CD14-positive monocyte (primary cell): ENCODE results near the gene CISH. TPM values are rescaled to one million over a fixed set of nuclear protein-coding genes. Genes with fewer than 3 reads are reported as not detected.

Experiments used
- DNase-seq, 3 donors: peaks; one replicate each; pipeline ENCODE4 v3.0.0-alpha.2; 2011 to 2022
- H2AFZ ChIP-seq: 2 replicates; pipeline ENCODE4 v1.6.0; 2012; ENCODE audit warnings: mild to moderate bottlenecking, low read depth, low read length, inconsistent platforms; ENCODE audit not compliant: insufficient read depth, poor library complexity, severe bottlenecking
- H3K27ac ChIP-seq, 2 donors: 1 replicate in 1 of 2; 2 replicates in 1 of 2; pipeline ENCODE4 v1.5.1; 2012 to 2013; ENCODE audit warnings: low read length in 2 of 2, control low read depth in 1 of 2, inconsistent platforms in 1 of 2, low read depth in 1 of 2, mild to moderate bottlenecking in 1 of 2
- H3K27me3 ChIP-seq, 2 donors: one replicate each; pipeline versions ENCODE4 v1.6.0 to v1.6.1; 2011 to 2013; ENCODE audit warnings: low read length in 2 of 2; ENCODE audit not compliant: control insufficient read depth in 2 of 2, insufficient read depth in 2 of 2
- H3K36me3 ChIP-seq, 2 donors: replicated peaks in 1 of 2; 1 replicate in 1 of 2; 2 replicates in 1 of 2; pipeline versions ENCODE4 v1.5.1 to v1.6.1; 2012 to 2013; ENCODE audit warnings: low read length in 2 of 2, control low read depth in 1 of 2, inconsistent platforms in 1 of 2, mild to moderate bottlenecking in 1 of 2; ENCODE audit not compliant: insufficient read depth in 2 of 2, control insufficient read depth in 1 of 2
- H3K4me1 ChIP-seq, 2 donors: 1 replicate in 1 of 2; 2 replicates in 1 of 2; pipeline versions ENCODE4 v1.5.1 to v1.6.1; 2012 to 2013; ENCODE audit warnings: low read length in 2 of 2, control low read depth in 1 of 2, inconsistent platforms in 1 of 2, mild to moderate bottlenecking in 1 of 2, moderate library complexity in 1 of 2; ENCODE audit not compliant: insufficient read depth in 2 of 2, control insufficient read depth in 1 of 2
- H3K4me2 ChIP-seq: replicated peaks from 2 replicates; pipeline ENCODE3; 2012; ENCODE audit warnings: low read length, moderate library complexity, mild to moderate bottlenecking; ENCODE audit not compliant: poor library complexity, severe bottlenecking; ENCODE audit errors: extremely low read depth
- H3K4me3 ChIP-seq, 3 experiments: fragments of 200-600 bp in 1 of 3; sonication (generic) in 1 of 3; replicated peaks in 1 of 3; 1 replicate in 2 of 3; 2 replicates in 1 of 3; pipeline ENCODE4 v1.5.1; 2011 to 2013; ENCODE audit warnings: low read length in 3 of 3, mild to moderate bottlenecking in 3 of 3, control low read depth in 2 of 3, low read depth in 2 of 3, inconsistent platforms in 1 of 3, moderate library complexity in 1 of 3
- H3K79me2 ChIP-seq: 2 replicates; pipeline ENCODE4 v1.6.0; 2012; ENCODE audit warnings: mild to moderate bottlenecking, control low read depth, inconsistent platforms, low read length, moderate library complexity; ENCODE audit not compliant: insufficient read depth
- H3K9ac ChIP-seq: 2 replicates; pipeline ENCODE4 v1.6.0; 2017; ENCODE audit warnings: low read length, mild to moderate bottlenecking; ENCODE audit not compliant: insufficient read depth, poor library complexity, severe bottlenecking
- H3K9me3 ChIP-seq, 2 donors: replicated peaks in 1 of 2; 1 replicate in 1 of 2; 2 replicates in 1 of 2; pipeline versions ENCODE4 v1.5.1 to v1.6.1; 2012 to 2013; ENCODE audit warnings: low read length in 2 of 2, control low read depth in 1 of 2; ENCODE audit not compliant: control insufficient read depth in 1 of 2, insufficient read depth in 1 of 2
- H4K20me1 ChIP-seq: 2 replicates; pipeline ENCODE4 v1.6.0; 2012; ENCODE audit warnings: mild to moderate bottlenecking, low read length, control low read depth, moderate library complexity; ENCODE audit not compliant: insufficient read depth
- H3K27ac Mint-ChIP-seq, 7 donors: one replicate each; pipeline ENCODE4 v1.8.0; 2020; ENCODE audit warnings: mild to moderate bottlenecking in 7 of 7, mixed read lengths in 7 of 7, moderate library complexity in 6 of 7, inconsistent platforms in 2 of 7
- H3K27me3 Mint-ChIP-seq, 3 donors: one replicate each; pipeline ENCODE4 v1.8.0; 2021 to 2022; ENCODE audit warnings: low read depth in 3 of 3, mild to moderate bottlenecking in 3 of 3, mixed read lengths in 3 of 3, moderate library complexity in 3 of 3, inconsistent platforms in 1 of 3
- H3K36me3 Mint-ChIP-seq, 2 donors: one replicate each; pipeline ENCODE4 v1.8.0; 2020; ENCODE audit warnings: mixed read lengths in 2 of 2, inconsistent platforms in 1 of 2, mild to moderate bottlenecking in 1 of 2
- H3K4me1 Mint-ChIP-seq: one replicate; pipeline ENCODE4 v1.8.0; 2020; ENCODE audit warnings: mild to moderate bottlenecking, mixed read lengths
- H3K4me3 Mint-ChIP-seq, 2 donors: one replicate each; pipeline ENCODE4 v1.8.0; 2020; ENCODE audit warnings: mild to moderate bottlenecking in 2 of 2, mixed read lengths in 2 of 2, moderate library complexity in 1 of 2
- H3K9me3 Mint-ChIP-seq, 7 donors: one replicate each; pipeline ENCODE4 v1.8.0; 2020 to 2022; ENCODE audit warnings: mixed read lengths in 7 of 7, mild to moderate bottlenecking in 6 of 7, moderate library complexity in 6 of 7, inconsistent platforms in 2 of 7
- WGBS: methylation state at CpG from one replicate; pipeline ENCODE4 v1.1.5; 2013; ENCODE audit warnings: missing lambda C conversion rate; ENCODE audit not compliant: insufficient coverage; 5-methylcytosine and 5-hydroxymethylcytosine counted together
- intact Hi-C, 2 donors: fragments of 100-400 bp; cut with micrococcal nuclease; formaldehyde crosslinking; loops; one replicate each; pipeline versions ENCODE4 v1.15.0 to v1.15.1; 2023
- polyA plus RNA-seq, 3 donors: library from polyadenylated mRNA; depleted of rRNA in 1 of 3; unstranded in 2 of 3; stranded (reverse) in 1 of 3; fragments of 300-500 nt in 2 of 3; fragments of >200 nt in 1 of 3; fragmentation: Illumina TruSeq in 2 of 3; gene quantifications; 1 replicate in 2 of 3; 2 replicates in 1 of 3; pipeline ENCODE4 v1.2.3, GENCODE V29; 2012 to 2021
- TF ChIP-seq, protein P1 (sequence below): fragments of 200-600 bp; IDR thresholded peaks from one replicate; pipeline ENCODE4 v1.8.0; 2022; ENCODE audit warnings: antibody characterized with exemption, mild to moderate bottlenecking

The CISH gene
- polyA plus RNA-seq, 3 donors: 2.9 to 20.1 (median 6.2) TPM

DNA sequence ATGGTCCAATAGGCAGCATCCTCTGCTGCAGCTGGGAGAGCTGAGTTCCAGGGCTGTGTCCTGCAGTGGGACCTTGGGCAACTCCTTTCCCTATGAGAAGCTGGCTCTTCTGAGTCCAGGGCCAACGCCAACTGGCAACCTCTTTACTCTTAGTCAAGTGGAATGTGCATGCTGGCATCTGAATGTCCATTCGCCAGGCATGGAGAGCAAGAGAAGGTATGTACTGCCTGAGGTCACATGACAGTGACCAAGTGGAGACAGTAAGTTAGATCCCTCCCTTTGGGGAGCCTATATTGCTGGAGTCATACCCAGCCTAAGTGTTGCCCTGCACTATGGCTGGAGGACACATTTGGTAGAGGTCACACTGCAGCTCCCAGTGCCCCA lies 30.1 kb downstream of the CISH start:
- H3K4me2 ChIP-seq: no peak overlapping the region
- peaks cover 33 to 52% of the 10 kb centered on the region in 2 donors for H3K36me3 Mint-ChIP-seq
- H3K4me1 ChIP-seq: peaks cover 9 to 12% of the 10 kb centered on the region in 2 donors
- peaks cover 11% of the 10 kb centered on the region for H3K4me1 Mint-ChIP-seq
- no peak overlapping the region for H3K27ac Mint-ChIP-seq
- intact Hi-C loops: no loop called here
- H2AFZ ChIP-seq: no peak overlapping the region
- no peak overlapping the region for H3K4me3 ChIP-seq
- no peak for DNase-seq
- WGBS: 100% methylated on average over 2 of the region's 2 CpGs
- no peak overlapping the region for H3K27ac ChIP-seq
- peaks cover 0 to 1% (median 0%) of the 10 kb centered on the region in 7 donors for H3K9me3 Mint-ChIP-seq
- no peaks in the 10 kb centered on the region for H3K27me3 ChIP-seq
- H3K36me3 ChIP-seq: peaks cover 21 to 54% of the 10 kb centered on the region in 2 donors
- no peak overlapping the region for H3K4me3 Mint-ChIP-seq
- TF ChIP-seq, protein P1, sequence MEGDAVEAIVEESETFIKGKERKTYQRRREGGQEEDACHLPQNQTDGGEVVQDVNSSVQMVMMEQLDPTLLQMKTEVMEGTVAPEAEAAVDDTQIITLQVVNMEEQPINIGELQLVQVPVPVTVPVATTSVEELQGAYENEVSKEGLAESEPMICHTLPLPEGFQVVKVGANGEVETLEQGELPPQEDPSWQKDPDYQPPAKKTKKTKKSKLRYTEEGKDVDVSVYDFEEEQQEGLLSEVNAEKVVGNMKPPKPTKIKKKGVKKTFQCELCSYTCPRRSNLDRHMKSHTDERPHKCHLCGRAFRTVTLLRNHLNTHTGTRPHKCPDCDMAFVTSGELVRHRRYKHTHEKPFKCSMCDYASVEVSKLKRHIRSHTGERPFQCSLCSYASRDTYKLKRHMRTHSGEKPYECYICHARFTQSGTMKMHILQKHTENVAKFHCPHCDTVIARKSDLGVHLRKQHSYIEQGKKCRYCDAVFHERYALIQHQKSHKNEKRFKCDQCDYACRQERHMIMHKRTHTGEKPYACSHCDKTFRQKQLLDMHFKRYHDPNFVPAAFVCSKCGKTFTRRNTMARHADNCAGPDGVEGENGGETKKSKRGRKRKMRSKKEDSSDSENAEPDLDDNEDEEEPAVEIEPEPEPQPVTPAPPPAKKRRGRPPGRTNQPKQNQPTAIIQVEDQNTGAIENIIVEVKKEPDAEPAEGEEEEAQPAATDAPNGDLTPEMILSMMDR: no peak
- H4K20me1 ChIP-seq: no peaks in the 10 kb centered on the region
- no peaks in the 10 kb centered on the region for H3K79me2 ChIP-seq
- no peak overlapping the region for H3K9ac ChIP-seq
- H3K27me3 Mint-ChIP-seq: peaks cover 0 to 2% (median 0%) of the 10 kb centered on the region in 3 donors
- H3K9me3 ChIP-seq: no peaks in the 10 kb centered on the region

DNA sequence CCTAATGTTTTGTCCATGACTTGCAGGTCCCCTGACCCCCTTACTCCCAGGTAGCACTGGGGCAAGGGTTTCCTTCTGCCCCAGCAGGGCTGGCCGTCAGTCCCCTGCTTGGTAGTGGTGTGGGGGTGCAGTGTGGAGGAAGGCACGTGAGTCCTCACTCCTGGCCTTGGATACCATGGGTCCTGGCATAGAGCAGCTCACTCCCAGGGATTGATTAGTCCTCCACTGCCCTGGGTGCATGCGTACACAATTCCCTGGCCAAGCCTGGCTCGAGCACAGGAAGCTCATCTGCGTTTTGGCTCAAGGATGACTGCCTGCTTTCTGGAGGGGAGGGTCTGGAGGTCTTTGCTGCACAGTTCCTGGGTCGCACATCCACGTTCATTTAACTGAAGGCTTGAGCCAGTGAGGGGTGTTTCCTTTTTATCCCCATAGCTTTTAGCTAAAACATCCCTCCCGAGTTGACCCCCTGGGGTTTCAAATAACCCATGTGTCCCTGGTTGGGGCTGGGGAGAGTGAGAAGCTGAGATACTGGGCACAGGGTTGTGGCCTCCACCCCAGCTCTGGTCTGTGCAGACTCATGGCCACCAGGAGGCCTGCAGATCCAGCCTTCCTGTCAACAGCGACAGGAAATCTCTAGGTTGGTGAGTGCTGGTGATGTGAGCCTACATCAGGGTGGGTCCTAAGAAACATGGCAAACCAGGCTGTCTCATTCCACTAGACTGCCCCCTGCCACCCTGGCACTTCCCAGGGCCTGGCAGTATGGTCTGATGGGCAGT lies 30.7 kb downstream of the CISH start:
- no peaks in the 10 kb centered on the region for H4K20me1 ChIP-seq
- peaks cover 9 to 12% of the 10 kb centered on the region in 2 donors for H3K4me1 ChIP-seq
- no peaks in the 10 kb centered on the region for H3K27me3 ChIP-seq
- H3K36me3 Mint-ChIP-seq: peaks cover 35 to 52% of the 10 kb centered on the region in 2 donors
- intact Hi-C loops: no loop called here
- H3K36me3 ChIP-seq: peaks cover 19 to 55% of the 10 kb centered on the region in 2 donors
- H3K9ac ChIP-seq: no peak overlapping the region
- no peak for DNase-seq
- TF ChIP-seq, protein P1: no peak
- peaks cover 0 to 1% (median 0%) of the 10 kb centered on the region in 7 donors for H3K9me3 Mint-ChIP-seq
- H3K9me3 ChIP-seq: no peaks in the 10 kb centered on the region
- H3K4me3 ChIP-seq: no peak overlapping the region
- H2AFZ ChIP-seq: no peak overlapping the region
- H3K4me2 ChIP-seq: no peak overlapping the region
- no peak overlapping the region for H3K27ac ChIP-seq
- peaks cover 0 to 2% (median 0%) of the 10 kb centered on the region in 3 donors for H3K27me3 Mint-ChIP-seq
- WGBS: 91% methylated on average over 4 of the region's 9 CpGs
- H3K79me2 ChIP-seq: no peaks in the 10 kb centered on the region
- H3K4me1 Mint-ChIP-seq: peaks cover 11% of the 10 kb centered on the region
- H3K4me3 Mint-ChIP-seq: no peak overlapping the region
- H3K27ac Mint-ChIP-seq: no peak overlapping the region
